ENCODE data around the gene NKX6-2. TPM values are rescaled to one million over a fixed set of nuclear protein-coding genes. Genes with fewer than 3 reads are reported as not detected.
A peak's percentile ranks its signal among the peaks of the same experiment; 100 is the strongest.
"Not testable (repeated sequence)": the region's sequence is repeated elsewhere in the genome, so short reads cannot be mapped to it uniquely, and the experiment has no call there.

NKX6-2 gene
- total RNA-seq, 1 donor from 2014 or later = not detected

DNA sequence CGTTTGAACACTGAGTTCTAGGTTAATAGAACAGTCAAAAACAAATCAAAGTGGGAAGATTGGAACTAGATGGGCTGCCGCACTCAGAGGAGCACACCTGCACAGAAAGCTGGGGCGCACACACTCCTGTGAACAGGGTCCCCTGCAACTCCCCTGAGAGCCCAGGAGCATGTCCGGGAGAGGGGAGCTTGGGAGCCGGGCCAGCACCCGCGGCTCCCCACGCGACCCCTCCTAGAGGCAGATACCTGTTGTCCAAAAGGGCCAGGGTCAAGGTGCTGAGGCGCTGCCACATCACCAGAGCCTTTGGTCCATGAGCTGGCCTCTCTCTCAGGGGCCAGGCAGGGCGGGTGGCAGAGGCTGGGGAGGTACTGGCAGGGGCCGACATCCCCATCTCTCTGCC lies 5.6 kb downstream of the NKX6-2 start:
- DNase-seq (ENCODE audit: low read depth in 2 of 2) = no peak

- no peak for DNase-seq (ENCODE audit: low read depth in 2 of 2)
Observed at GRCh38 chr10:132779549-132780294, 6.2 kb downstream of the NKX6-2 start.

GRCh38 chr10:132777441-132777840 lies 8.5 kb downstream of the NKX6-2 start:
- no peak for DNase-seq (ENCODE audit: low read depth in 2 of 2)

- DNase-seq (ENCODE audit: low read depth in 2 of 2) = no peak
Observed at GRCh38 chr10:132776821-132777220, 9.1 kb downstream of the NKX6-2 start.

DNA sequence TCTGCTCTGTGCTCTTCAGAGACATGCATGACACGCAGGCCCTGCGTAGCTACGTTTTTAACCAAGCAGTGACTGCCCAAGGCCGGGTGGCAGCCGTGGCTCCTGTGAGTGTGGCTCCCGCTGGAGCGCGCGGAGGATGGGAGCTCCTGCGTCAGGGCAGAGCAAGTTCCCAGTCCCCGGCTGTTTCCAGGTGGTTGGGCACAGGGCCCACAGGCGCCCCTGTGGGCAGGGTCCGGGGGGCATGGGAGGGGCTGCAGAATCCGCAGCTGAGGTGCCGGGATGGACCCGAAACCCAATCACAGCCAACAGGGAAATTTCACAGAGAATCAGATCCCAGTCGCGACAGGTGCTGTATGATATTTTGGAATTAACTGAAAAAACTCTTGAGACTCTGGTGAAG lies 9.8 kb downstream of the NKX6-2 start:
- no peak for DNase-seq (ENCODE audit: low read depth in 2 of 2)

- peak in 1 of 2 donors; percentile 16 for DNase-seq (ENCODE audit: low read depth in 2 of 2)
Observed at GRCh38 chr10:132774902-132775863, 10.8 kb downstream of the NKX6-2 start.

DNA sequence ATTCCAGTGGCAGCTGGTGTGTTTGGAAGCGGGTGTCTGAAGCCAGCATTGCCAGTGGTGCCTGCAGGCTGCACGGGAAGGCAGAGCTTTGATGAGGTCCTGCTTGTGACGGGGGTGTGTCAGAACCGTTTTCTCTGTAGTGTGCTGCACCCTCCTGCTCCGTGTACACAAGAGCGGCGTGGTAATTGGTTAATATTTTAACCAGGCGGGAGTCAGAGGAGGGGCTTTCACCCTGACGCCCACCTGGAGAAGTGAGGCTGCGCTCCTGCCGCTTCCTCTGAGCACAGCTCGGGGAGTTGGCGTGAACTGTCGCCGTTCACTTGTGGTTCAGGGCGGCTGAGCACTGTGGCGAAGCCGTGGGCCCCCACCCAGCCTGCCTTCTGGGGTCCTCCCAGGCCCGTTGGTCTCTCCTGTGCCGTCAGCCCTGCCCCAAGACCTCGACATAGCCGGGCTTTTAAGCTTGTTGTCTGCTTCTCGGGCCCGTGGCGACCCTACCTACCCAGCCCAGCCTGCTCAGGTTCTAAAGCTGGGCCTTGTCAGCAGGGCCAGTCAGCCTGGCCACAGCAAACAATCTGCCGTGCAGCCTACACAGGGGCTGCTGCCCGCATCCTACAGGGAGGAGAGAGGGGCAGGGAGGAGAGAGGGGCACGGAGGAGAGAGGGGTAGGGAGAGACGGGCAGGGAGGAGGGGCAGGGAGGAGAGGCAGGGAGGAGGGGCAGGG lies 11.6 kb downstream of the NKX6-2 start:
- no peak for DNase-seq (ENCODE audit: low read depth in 2 of 2)

- DNase-seq (ENCODE audit: low read depth in 2 of 2) = not testable (repeated sequence)
Observed at GRCh38 chr10:132772816-132773215, 13.1 kb downstream of the NKX6-2 start.

- DNase-seq (ENCODE audit: low read depth in 2 of 2) = no peak
Observed at GRCh38 chr10:132770061-132771021, 15.6 kb downstream of the NKX6-2 start.

DNA sequence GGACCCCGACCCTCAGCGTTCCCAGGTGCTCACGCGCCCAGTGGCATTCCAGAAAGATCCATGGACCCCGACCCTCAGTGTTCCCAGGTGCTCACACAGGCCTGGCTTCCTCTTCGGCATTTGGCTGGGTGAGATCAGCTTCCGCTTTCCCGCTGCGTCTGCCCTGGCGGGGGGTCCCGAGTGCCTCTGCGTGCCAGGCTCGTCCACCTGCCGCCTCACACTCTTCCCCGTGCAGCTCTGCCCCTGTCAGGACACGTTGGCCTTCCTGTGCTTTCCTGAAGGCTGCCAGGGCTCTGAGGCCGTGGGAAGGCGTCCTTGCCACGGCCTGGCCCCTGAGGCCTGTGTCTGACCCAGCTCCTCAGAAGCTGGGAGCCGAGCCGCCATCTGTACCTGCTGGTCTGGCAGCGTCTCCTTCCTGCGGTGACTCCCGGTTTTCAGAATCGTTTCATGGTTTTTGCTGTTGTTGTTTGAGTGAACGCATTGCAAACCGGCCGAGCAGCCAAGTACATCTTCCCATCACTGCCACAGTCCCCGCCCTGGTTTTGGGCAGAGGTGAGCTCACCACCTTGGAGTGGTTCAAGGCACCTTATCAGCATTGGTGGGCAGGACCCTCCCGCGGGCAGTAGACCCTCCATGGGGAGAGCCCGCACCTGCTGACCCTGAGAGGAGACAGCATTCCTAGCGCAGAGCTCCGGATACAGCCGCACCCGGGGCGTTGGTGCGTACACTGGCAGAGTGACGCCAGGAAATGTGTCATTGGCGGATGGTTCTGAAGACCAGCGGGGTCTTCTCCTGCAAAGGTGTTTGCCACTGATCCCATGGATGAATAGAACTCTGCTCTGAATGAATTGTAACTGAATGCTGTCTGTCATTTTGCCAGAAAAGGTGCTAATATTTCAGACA lies 17.4 kb downstream of the NKX6-2 start:
- DNase-seq (ENCODE audit: low read depth in 2 of 2) = no peak

DNA sequence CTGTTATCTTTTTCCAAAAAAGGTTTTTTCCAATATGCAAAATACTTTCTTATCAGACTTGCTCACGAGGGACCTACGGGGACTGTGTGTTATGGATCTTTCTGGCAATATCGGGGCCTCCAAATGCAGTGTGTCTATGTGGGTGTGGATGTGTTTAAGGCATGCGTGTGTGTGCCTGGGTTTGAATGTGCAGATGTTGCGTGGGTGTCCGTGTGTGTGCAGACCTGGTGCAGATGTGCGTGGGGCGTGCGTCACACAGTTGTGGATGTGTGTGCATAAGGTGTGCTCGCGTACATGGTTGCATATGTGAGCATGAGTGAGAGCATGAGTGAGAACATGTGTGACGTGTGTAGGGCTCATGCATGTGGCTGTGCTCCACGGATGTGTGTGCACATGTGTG lies 19.7 kb downstream of the NKX6-2 start:
- DNase-seq (ENCODE audit: low read depth in 2 of 2) = no peak

GRCh38 chr10:132765435-132765834 lies 20.5 kb downstream of the NKX6-2 start:
- DNase-seq (ENCODE audit: low read depth in 2 of 2) = no peak

DNA sequence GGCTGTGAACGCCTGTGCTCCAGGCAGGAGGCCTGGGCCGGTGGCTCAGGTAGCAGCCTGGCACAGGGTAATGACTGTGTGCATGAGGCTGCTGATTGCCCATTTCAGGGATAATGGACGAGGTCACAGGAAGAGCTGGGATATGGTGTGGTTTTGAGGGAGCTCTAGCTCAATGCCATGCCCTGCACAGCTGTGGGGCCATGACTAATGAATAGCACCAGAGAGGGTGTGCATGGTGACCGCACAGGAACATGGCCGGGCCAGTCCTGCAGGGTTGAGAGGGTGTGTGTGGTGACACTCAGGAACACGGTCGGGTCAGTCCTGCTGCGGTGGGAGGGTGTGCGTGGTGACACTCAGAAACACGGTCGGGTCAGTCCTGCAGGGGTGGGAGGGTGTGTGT lies 21.8 kb downstream of the NKX6-2 start:
- no peak for DNase-seq (ENCODE audit: low read depth in 2 of 2)

DNA sequence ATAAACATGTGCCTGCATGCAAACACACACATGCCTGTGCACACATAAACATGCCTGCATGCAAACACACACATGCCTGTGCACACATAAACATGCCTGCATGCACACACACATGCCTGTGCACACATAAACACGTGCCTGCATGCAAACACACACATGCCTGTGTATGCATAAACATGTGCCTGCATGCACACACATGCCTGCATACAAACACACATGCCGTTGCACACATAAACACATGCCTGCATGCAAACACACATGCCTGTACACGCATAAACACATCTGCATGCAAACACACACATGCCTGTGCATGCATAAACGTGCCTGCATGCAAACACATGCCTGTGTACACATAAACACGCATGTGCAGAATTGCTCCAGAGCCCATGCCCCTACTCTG lies 22.4 kb downstream of the NKX6-2 start:
- no peak for DNase-seq (ENCODE audit: low read depth in 2 of 2)

- no peak for DNase-seq (ENCODE audit: low read depth in 2 of 2)
Observed at GRCh38 chr10:132762267-132762666, 23.7 kb downstream of the NKX6-2 start.

GRCh38 chr10:132761395-132762060 lies 24.4 kb downstream of the NKX6-2 start:
- no peak for DNase-seq (ENCODE audit: low read depth in 2 of 2)

DNA sequence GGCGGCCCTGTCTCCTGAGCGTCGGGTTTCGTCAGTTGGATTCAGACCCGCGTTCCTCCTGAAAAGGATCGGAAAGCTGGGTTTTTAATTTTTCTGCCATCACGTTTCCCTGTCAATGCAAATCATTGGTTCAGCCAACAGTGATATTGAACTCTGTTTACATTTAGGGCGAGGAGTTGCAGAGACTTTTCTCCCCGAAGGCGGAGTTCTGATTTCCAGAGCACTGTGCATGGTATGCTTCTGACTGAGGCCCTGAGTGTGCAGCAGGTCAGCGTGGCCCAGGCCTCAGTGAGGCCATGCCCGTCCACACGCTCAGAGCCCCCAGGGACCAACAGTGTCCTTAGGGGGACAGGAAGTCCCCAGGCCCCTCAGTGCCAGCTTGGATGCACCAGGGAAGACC lies 27.1 kb downstream of the NKX6-2 start:
- no peak for DNase-seq (ENCODE audit: low read depth in 2 of 2)

- DNase-seq (ENCODE audit: low read depth in 2 of 2) = no peak
Observed at GRCh38 chr10:132757171-132757570, 28.8 kb downstream of the NKX6-2 start.

- no peak for DNase-seq (ENCODE audit: low read depth in 2 of 2)
Observed at GRCh38 chr10:132756591-132756990, 29.4 kb downstream of the NKX6-2 start.

All from lung microvascular endothelial cell (primary cell).